Smooth muscle cell (in vitro differentiated cells): ENCODE data around the gene FOXL2. TPM values are rescaled to one million over a fixed set of nuclear protein-coding genes. Genes with fewer than 3 reads are reported as not detected.

Experiments used
- DNase-seq: peaks from one replicate; lab custom pipeline; 2025; ENCODE audit not compliant: unreplicated experiment; lab: John Stamatoyannopoulos, UW
- H2AFZ ChIP-seq: fragments of 200-600 bp; sonication (generic); 2 replicates; pipeline ENCODE4 v1.6.0; 2016; ENCODE audit warnings: antibody characterized with exemption, low read depth, mild to moderate bottlenecking
- H3F3A ChIP-seq: fragments of 200-600 bp; sonication (generic); 2 replicates; pipeline ENCODE4 v1.6.0; 2017; ENCODE audit warnings: antibody characterized with exemption, low read depth
- H3K27ac ChIP-seq: fragments of 200-600 bp; sonication (generic); 2 replicates; pipeline ENCODE4 v1.5.1; 2016; ENCODE audit warnings: low read depth, mild to moderate bottlenecking
- H3K27me3 ChIP-seq: fragments of 200-600 bp; sonication (generic); 2 replicates; pipeline ENCODE4 v1.6.1; 2016; ENCODE audit warnings: low read depth, mild to moderate bottlenecking
- H3K36me3 ChIP-seq: fragments of 200-600 bp; sonication (generic); 2 replicates; pipeline ENCODE4 v1.5.1; 2016; ENCODE audit warnings: low read depth
- H3K4me1 ChIP-seq: fragments of 200-600 bp; sonication (generic); 2 replicates; pipeline ENCODE4 v1.5.1; 2016; ENCODE audit warnings: low read depth
- H3K4me2 ChIP-seq: fragments of 200-600 bp; sonication (generic); 2 replicates; pipeline ENCODE4 v1.6.0; 2016; ENCODE audit warnings: mild to moderate bottlenecking
- H3K4me3 ChIP-seq: fragments of 200-600 bp; sonication (generic); 2 replicates; pipeline ENCODE4 v1.5.1; 2016; ENCODE audit warnings: mild to moderate bottlenecking
- H3K79me2 ChIP-seq: fragments of 200-600 bp; sonication (generic); 2 replicates; pipeline ENCODE4 v1.6.0; 2016; ENCODE audit warnings: low read depth, mild to moderate bottlenecking
- H3K9ac ChIP-seq: fragments of 200-600 bp; sonication (generic); 2 replicates; pipeline ENCODE4 v1.6.0; 2016; ENCODE audit warnings: low read depth
- H3K9me3 ChIP-seq: fragments of 200-600 bp; sonication (generic); replicated peaks from 2 replicates; pipeline ENCODE4 v1.5.1; 2016; ENCODE audit warnings: low read depth
- H4K20me1 ChIP-seq: fragments of 200-600 bp; sonication (generic); 2 replicates; pipeline ENCODE4 v1.6.0; 2016; ENCODE audit warnings: low read depth
- WGBS: methylation state at CpG from one replicate; pipeline ENCODE4 v1.1.7; 2016; ENCODE audit warnings: low lambda C conversion rate; 5-methylcytosine and 5-hydroxymethylcytosine counted together
- polyA plus RNA-seq: library from polyadenylated mRNA; unstranded; fragments of >200 nt; fragmentation: Nextera tagmentation; extraction: Ambion mirVana; gene quantifications from 2 replicates; pipeline ENCODE4 v1.2.1, GENCODE V29; 2016
- total RNA-seq: library from RNA; depleted of rRNA; stranded (reverse); fragments of >200 nt; gene quantifications from 2 replicates; pipeline ENCODE4 v1.2.3, GENCODE V29; 2014
- TF ChIP-seq, protein P1 (sequence below): fragments of 200-600 bp; sonication (generic); IDR thresholded peaks from 2 replicates; pipeline ENCODE4 v1.5.1; 2017; ENCODE audit warnings: borderline replicate concordance, mild to moderate bottlenecking, antibody characterized with exemption; ENCODE audit not compliant: insufficient read depth, poor library complexity, severe bottlenecking

FOXL2 gene
- total and polyA plus RNA-seq, 2 experiments from 2014 or later = not detected

DNA sequence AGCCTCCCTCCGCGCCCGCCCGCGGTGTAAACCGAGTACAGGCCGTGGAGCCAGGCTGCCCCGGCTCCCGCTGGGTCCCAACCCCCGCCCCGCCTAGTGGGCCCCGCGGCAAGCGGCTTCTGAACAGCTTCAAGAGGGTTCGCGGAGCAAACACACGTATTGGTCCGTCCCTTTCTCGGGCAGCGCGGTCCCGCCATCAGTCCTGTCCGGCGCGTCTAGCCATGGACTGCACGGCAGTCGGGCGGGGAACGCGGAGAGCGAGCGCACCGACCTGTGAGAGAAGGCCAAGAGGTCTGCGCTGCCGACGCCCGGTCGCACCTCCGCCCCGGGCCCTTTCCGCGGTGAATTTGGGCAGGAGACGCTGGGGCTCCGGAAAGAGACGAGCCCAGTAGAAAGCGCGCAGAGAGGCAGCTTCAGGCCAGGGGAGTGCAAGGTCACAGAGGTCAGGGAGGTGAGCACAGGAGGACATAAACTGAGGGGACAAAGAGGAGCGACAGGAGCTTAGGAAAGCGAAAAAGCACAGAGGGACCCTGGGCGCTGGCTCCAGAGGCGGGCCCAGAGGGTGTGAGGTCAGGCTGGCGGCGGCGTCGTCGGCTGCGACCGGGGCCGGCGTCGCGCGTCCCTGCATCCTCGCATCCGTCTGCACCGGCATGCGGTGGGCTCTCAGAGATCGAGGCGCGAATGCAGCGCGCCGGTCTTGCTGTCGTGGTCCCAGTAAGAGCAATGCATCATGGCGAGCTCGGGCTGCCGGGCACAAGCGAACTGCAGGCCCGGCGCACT, 1.8 kb downstream of the FOXL2 start:
- Histone ChIP-seq H3K9ac (no peak overlapping the region), H4K20me1 (no peaks in the 10 kb centered on the region), H2AFZ (peak overlapping the region; percentile 43), H3K27ac (no peak overlapping the region), H3F3A (no peaks in the 10 kb centered on the region), H3K4me2 (peak overlapping the region; percentile 81), H3K4me3 (peak overlapping the region; percentile 30), H3K9me3 (no peaks in the 10 kb centered on the region), H3K36me3 (no peaks in the 10 kb centered on the region), H3K79me2 (no peaks in the 10 kb centered on the region), H3K4me1 (peaks cover 30% of the 10 kb centered on the region), H3K27me3 (peaks cover 99% of the 10 kb centered on the region)
- WGBS = 1% methylated on average over 69 of the region's 80 CpGs
- DNase-seq = no peak
- TF ChIP-seq, protein P1, sequence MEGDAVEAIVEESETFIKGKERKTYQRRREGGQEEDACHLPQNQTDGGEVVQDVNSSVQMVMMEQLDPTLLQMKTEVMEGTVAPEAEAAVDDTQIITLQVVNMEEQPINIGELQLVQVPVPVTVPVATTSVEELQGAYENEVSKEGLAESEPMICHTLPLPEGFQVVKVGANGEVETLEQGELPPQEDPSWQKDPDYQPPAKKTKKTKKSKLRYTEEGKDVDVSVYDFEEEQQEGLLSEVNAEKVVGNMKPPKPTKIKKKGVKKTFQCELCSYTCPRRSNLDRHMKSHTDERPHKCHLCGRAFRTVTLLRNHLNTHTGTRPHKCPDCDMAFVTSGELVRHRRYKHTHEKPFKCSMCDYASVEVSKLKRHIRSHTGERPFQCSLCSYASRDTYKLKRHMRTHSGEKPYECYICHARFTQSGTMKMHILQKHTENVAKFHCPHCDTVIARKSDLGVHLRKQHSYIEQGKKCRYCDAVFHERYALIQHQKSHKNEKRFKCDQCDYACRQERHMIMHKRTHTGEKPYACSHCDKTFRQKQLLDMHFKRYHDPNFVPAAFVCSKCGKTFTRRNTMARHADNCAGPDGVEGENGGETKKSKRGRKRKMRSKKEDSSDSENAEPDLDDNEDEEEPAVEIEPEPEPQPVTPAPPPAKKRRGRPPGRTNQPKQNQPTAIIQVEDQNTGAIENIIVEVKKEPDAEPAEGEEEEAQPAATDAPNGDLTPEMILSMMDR = no peak

DNA sequence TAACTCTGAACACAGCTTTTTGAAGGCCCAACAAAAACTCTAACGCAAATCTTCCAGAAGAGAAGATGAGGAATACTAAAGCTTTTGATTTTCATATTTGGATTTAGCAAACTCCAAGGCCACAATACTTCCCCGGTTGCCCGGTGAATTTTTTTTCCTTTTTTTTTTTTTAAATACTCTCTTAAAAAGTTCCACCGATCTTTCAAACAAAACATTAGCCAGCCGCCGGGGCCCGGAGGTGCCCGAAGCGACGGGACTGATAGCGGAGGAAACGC, 2.3 kb downstream of the FOXL2 start:
- H3K4me2 ChIP-seq = peak overlapping the region; percentile 81
- peaks cover 99% of the 10 kb centered on the region for H3K27me3 ChIP-seq
- no peaks in the 10 kb centered on the region for H3K36me3 ChIP-seq
- H3K4me3 ChIP-seq = peak overlapping the region; percentile 30
- no peaks in the 10 kb centered on the region for H3K79me2 ChIP-seq
- H3K9ac ChIP-seq = no peak overlapping the region
- H2AFZ ChIP-seq = no peak overlapping the region
- H3K9me3 ChIP-seq = no peaks in the 10 kb centered on the region
- no peaks in the 10 kb centered on the region for H4K20me1 ChIP-seq
- no peak overlapping the region for H3K27ac ChIP-seq
- H3F3A ChIP-seq = no peaks in the 10 kb centered on the region
- TF ChIP-seq, protein P1 = no peak
- peaks cover 32% of the 10 kb centered on the region for H3K4me1 ChIP-seq
- DNase-seq = no peak
- WGBS = 3% methylated on average over 12 of the region's 12 CpGs

DNA sequence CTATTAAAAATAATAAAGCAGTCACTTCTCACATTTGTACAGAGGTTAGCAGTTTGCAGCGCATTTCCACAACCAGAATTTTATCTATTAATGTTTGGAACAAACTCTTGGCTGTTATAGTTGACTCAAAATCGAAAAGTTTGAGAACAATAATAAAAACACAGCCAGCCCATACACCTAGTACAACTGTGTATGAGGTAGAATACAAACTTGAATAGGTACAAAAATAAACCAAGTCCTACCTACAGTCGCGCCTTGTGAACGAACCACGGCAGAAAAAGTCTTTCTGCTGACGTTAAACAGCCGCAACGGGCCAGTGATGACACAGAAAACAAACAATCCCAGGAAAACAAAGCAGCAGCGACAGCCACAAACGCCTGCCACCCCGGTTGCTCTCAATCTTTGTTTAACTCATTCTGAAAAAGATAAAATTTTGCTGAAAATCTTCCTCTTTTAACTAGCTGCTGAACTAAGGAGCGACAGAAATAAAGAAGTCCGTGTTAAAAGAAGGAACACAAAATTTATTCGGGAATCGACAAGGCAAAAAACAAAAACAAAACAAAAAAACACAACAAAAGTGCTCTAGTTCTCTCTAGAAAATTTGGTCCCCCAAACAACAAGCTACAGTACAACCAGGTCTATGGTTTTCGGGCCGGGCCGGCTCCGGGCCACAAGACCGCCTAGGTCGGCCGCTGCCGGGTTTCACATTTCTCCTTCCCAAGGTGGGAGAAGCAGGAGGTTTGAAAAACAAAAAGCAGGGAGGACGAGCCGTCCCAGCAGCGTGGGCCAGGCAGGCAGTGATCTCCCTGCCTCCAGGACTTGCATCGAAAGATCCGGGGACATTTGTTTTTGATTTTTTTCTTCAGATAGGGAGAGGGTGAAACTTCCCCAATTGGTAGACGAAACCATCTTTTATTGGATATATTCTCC, 2.9 kb downstream of the FOXL2 start:
- H3K27me3 ChIP-seq = peaks cover 99% of the 10 kb centered on the region

More for the DNA sequence above, 2.9 kb downstream of the FOXL2 start:
- no peaks in the 10 kb centered on the region for H3K36me3 ChIP-seq
- no peaks in the 10 kb centered on the region for H3F3A ChIP-seq
- DNase-seq = no peak
- no peaks in the 10 kb centered on the region for H3K79me2 ChIP-seq
- H4K20me1 ChIP-seq = no peaks in the 10 kb centered on the region
- no peak overlapping the region for H2AFZ ChIP-seq
- H3K4me2 ChIP-seq = no peak overlapping the region
- peaks cover 33% of the 10 kb centered on the region for H3K4me1 ChIP-seq
- H3K27ac ChIP-seq = no peak overlapping the region
- no peaks in the 10 kb centered on the region for H3K9me3 ChIP-seq
- 6% methylated on average over 30 of the region's 30 CpGs for WGBS
- peak overlapping the region; percentile 30 for H3K4me3 ChIP-seq
- H3K9ac ChIP-seq = no peak overlapping the region
- TF ChIP-seq, protein P1 = no peak
